ENCODE results near the gene EAF1. TPM values are rescaled to one million over a fixed set of nuclear protein-coding genes. Genes with fewer than 3 reads are reported as not detected.
A peak's percentile ranks its signal among the peaks of the same experiment; 100 is the strongest.
"Not testable (repeated sequence)": the region's sequence is repeated elsewhere in the genome, so short reads cannot be mapped to it uniquely, and the experiment has no call there.

The EAF1 gene
- total and polyA plus RNA-seq, 8 donors: 17.4 to 23.0 (median 19.9) TPM

DNA sequence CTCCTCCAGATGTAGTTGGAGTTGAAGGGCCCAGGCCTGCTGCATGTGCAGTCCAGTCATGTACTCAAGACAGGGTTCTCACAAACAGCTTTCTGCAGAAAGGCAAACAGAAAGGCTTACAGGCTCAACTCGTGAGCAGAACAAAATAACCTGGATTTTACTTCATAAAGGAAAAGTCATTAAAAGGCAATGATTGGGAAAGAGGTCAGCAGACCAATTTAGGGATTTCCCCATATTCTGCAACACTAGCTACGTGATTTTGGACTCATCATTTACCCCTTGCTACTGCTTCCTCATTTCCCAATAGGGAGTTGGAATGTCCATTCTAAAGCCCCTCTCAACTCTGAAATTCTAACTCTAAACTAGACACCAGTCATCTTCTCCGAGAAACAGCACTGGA, 18.2 kb upstream of the EAF1 start:
- Histone ChIP-seq H3K4me3 (no peak overlapping the region), H3K27ac (peak overlapping the region in 1 of 2 donors; percentile 59), H3K36me3 (peaks cover 0 to 42% of the 10 kb centered on the region in 2 donors), H3K4me1 (peaks cover 0 to 22% of the 10 kb centered on the region in 2 donors), H3K9me3 (no peaks in the 10 kb centered on the region), H3K27me3 (no peaks in the 10 kb centered on the region)
- ATAC-seq (no peak), DNase-seq (no peak)
- TF ChIP-seq, protein P1, sequence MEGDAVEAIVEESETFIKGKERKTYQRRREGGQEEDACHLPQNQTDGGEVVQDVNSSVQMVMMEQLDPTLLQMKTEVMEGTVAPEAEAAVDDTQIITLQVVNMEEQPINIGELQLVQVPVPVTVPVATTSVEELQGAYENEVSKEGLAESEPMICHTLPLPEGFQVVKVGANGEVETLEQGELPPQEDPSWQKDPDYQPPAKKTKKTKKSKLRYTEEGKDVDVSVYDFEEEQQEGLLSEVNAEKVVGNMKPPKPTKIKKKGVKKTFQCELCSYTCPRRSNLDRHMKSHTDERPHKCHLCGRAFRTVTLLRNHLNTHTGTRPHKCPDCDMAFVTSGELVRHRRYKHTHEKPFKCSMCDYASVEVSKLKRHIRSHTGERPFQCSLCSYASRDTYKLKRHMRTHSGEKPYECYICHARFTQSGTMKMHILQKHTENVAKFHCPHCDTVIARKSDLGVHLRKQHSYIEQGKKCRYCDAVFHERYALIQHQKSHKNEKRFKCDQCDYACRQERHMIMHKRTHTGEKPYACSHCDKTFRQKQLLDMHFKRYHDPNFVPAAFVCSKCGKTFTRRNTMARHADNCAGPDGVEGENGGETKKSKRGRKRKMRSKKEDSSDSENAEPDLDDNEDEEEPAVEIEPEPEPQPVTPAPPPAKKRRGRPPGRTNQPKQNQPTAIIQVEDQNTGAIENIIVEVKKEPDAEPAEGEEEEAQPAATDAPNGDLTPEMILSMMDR (IDR thresholded peaks at IDR 0.05): no peak
- intact Hi-C loops (cut with DNase I): no loop called here

DNA sequence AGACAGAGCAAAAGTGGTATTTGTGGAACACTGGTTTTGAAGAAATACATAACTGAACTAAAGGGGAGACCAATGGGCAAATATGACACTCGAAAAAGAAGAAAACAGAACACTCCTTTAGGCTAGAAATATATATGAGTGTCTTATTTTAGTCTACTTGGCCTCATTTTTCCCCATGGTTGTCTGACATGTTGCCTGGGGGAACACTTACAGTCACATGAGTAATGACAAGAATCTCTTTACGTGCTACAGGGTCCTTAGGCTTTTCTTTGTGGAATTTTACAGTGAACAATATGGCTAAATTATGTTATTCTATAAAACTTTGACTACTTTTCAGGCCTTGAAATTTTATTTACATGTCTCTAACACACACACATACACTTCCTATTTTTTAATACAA, 17.6 kb upstream of the EAF1 start:
- Histone ChIP-seq H3K9me3 (no peaks in the 10 kb centered on the region), H3K27ac (no peak overlapping the region), H3K27me3 (no peaks in the 10 kb centered on the region), H3K4me1 (peaks cover 0 to 17% of the 10 kb centered on the region in 2 donors), H3K4me3 (no peak overlapping the region), H3K36me3 (peaks cover 0 to 47% of the 10 kb centered on the region in 2 donors)
- ATAC-seq (no peak), DNase-seq (no peak)
- TF ChIP-seq, protein P1 (IDR thresholded peaks at IDR 0.05): no peak
- intact Hi-C loops (cut with DNase I): no loop called here

- ATAC-seq; H3K27me3 ChIP-seq; H3K27ac ChIP-seq; H3K9me3 ChIP-seq; DNase-seq; intact Hi-C loops (cut with DNase I); H3K4me3 ChIP-seq: not testable (repeated sequence)
- H3K36me3 ChIP-seq: peaks cover 0 to 59% of the 10 kb centered on the region in 2 donors
- H3K4me1 ChIP-seq: peaks cover 0 to 12% of the 10 kb centered on the region in 2 donors
Measured at GRCh38 chr3:15410966-15411365, 16.4 kb upstream of the EAF1 start.

- TF ChIP-seq, protein P1 (IDR thresholded peaks at IDR 0.05): no peak
- intact Hi-C loops (cut with DNase I): loop anchor here in 1 of 2 donors (10.0 kb wide), 1 partner anchor 134 kb away; no protein-coding TSS in a partner anchor
- Histone ChIP-seq H3K27ac (no peak overlapping the region), H3K4me1 (peaks cover 0 to 8% of the 10 kb centered on the region in 2 donors), H3K9me3 (no peaks in the 10 kb centered on the region), H3K27me3 (no peaks in the 10 kb centered on the region), H3K36me3 (peaks cover 0 to 53% of the 10 kb centered on the region in 2 donors), H3K4me3 (no peak overlapping the region)
- ATAC-seq (no peak), DNase-seq (no peak)
Measured at GRCh38 chr3:15420871-15421270, 6.5 kb upstream of the EAF1 start.

DNA sequence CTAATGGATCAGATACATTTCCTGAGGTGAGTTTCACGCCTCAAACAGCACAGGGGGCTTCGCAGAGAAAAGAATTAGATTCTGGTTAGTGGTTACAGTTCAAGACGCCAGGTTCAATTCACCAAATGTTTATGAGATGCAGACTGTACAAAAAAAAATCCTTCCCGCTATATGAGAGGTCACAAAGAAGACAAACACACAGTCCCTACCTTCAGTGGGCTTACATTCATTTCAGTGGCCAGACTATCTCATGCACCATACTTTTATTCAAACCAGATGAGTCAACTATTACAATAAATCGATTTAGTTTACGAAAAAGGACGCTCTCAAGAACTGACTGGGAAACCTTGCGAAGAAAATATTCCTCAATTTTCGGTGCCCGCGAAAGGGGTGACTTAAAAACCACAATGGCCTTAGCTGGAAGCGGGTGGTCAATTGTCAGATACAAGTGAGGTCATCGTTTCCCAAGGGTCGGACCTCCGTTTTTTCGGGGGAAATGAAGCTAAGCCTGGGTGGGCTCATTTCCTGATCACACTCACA, 749 bp upstream of the EAF1 start:
- H3K36me3 ChIP-seq: peaks cover 0 to 46% of the 10 kb centered on the region in 2 donors
- peaks cover 7 to 53% of the 10 kb centered on the region in 2 donors for H3K4me1 ChIP-seq
- no peaks in the 10 kb centered on the region for H3K27me3 ChIP-seq
- peak overlapping the region; percentile 81 to 94 for H3K4me3 ChIP-seq
- TF ChIP-seq, protein P1 (IDR thresholded peaks at IDR 0.05): no peak
- no peak for ATAC-seq
- no peak for DNase-seq
- no peaks in the 10 kb centered on the region for H3K9me3 ChIP-seq
- intact Hi-C loops (cut with DNase I): loop anchor here in 1 of 2 donors (10.0 kb wide), 1 partner anchor 128 kb away; no protein-coding TSS in a partner anchor
- H3K27ac ChIP-seq: peak overlapping the region; percentile 37 to 88

Data from left lung (tissue), 10 donors.